Chondrocyte (in vitro differentiated cells): ENCODE results near the gene DLGAP4. TPM values are rescaled to one million over a fixed set of nuclear protein-coding genes. Genes with fewer than 3 reads are reported as not detected.

ENCODE experiments used
- DNase-seq: peaks from one replicate; pipeline ENCODE4 v3.0.0; 2021; ENCODE audit warnings: mixed read lengths, low spot score
- H3K27ac Mint-ChIP-seq: one replicate; pipeline ENCODE4 v1.8.0; 2021; ENCODE audit warnings: mild to moderate bottlenecking, moderate library complexity, mixed read lengths; ENCODE audit not compliant: unreplicated experiment
- H3K27me3 Mint-ChIP-seq: 2 replicates; pipeline ENCODE4 v1.8.0; 2021; ENCODE audit warnings: low read depth, mixed read lengths
- H3K36me3 Mint-ChIP-seq: 2 replicates; pipeline ENCODE4 v1.8.0; 2021; ENCODE audit warnings: low read depth, mixed read lengths
- H3K4me1 Mint-ChIP-seq: 2 replicates; pipeline ENCODE4 v1.8.0; 2021; ENCODE audit warnings: low read depth, mild to moderate bottlenecking, mixed read lengths
- H3K4me3 Mint-ChIP-seq: one replicate; pipeline ENCODE4 v1.8.0; 2021; ENCODE audit warnings: mild to moderate bottlenecking, moderate library complexity, mixed read lengths; ENCODE audit not compliant: unreplicated experiment
- H3K9me3 Mint-ChIP-seq: 2 replicates; pipeline ENCODE4 v1.8.0; 2021; ENCODE audit warnings: low read depth, mixed read lengths
- CTCF ChIP-seq: fragments of 200-600 bp; sonication (generic); IDR thresholded peaks from 2 replicates; pipeline ENCODE4 v1.5.0; 2021; ENCODE audit warnings: antibody characterized with exemption, mild to moderate bottlenecking, moderate library complexity
- total RNA-seq: library from RNA; stranded (reverse); gene quantifications from 3 replicates; pipeline ENCODE4 v1.2.1, GENCODE V29; 2021

DLGAP4 gene
- total RNA-seq, 1 donor from 2014 or later = 161 TPM

GRCh38 chr20:36565520-36565919 is 259.4 kb downstream of the DLGAP4 start:
- H3K36me3 Mint-ChIP-seq = peaks cover 4% of the 10 kb centered on the region
- TF ChIP-seq CTCF = no peak
- peaks cover 9% of the 10 kb centered on the region for H3K4me1 Mint-ChIP-seq
- H3K27ac Mint-ChIP-seq = no peak overlapping the region
- H3K9me3 Mint-ChIP-seq = peaks cover 6% of the 10 kb centered on the region
- no peak for DNase-seq
- peaks cover 1% of the 10 kb centered on the region for H3K27me3 Mint-ChIP-seq
- no peak overlapping the region for H3K4me3 Mint-ChIP-seq

- no peak overlapping the region for H3K4me3 Mint-ChIP-seq
- no peak for DNase-seq
- peaks cover 3% of the 10 kb centered on the region for H3K9me3 Mint-ChIP-seq
- H3K27ac Mint-ChIP-seq = no peak overlapping the region
- no peak for TF ChIP-seq CTCF
- peaks cover 2% of the 10 kb centered on the region for H3K36me3 Mint-ChIP-seq
- peaks cover 20% of the 10 kb centered on the region for H3K4me1 Mint-ChIP-seq
- no peaks in the 10 kb centered on the region for H3K27me3 Mint-ChIP-seq
Observed at GRCh38 chr20:36569847-36570429, 263.8 kb downstream of the DLGAP4 start.

- Mint-ChIP-seq H3K36me3 (no peaks in the 10 kb centered on the region), H3K27ac (peak overlapping the region; percentile 93), H3K4me1 (peaks cover 32% of the 10 kb centered on the region), H3K27me3 (no peaks in the 10 kb centered on the region), H3K9me3 (no peaks in the 10 kb centered on the region), H3K4me3 (peak overlapping the region; percentile 68)
- TF ChIP-seq CTCF = no peak
- no peak for DNase-seq
Observed at GRCh38 chr20:36571564-36572504, 265.7 kb downstream of the DLGAP4 start.

GRCh38 chr20:36572701-36573102 is 266.6 kb downstream of the DLGAP4 start:
- TF ChIP-seq CTCF = no peak
- DNase-seq = no peak
- H3K27me3 Mint-ChIP-seq = no peaks in the 10 kb centered on the region

GRCh38 chr20:36573103-36573797 is 267.1 kb downstream of the DLGAP4 start, which contains the start of gene TGIF2:
TSS of gene TGIF2 (plus strand) at chr20:36573597. CDS start at chr20:36578775, 5,178 bp downstream.
- H3K9me3 Mint-ChIP-seq = no peaks in the 10 kb centered on the region
- TF ChIP-seq CTCF = no peak
- H3K27me3 Mint-ChIP-seq = no peaks in the 10 kb centered on the region
- peak within 1 kb of the TSS; percentile 83 for H3K4me3 Mint-ChIP-seq
- peaks cover 32% of the 10 kb centered on the region for H3K4me1 Mint-ChIP-seq
- peak within 1 kb of the TSS; percentile 93 for H3K27ac Mint-ChIP-seq
- no peaks in the 10 kb centered on the region for H3K36me3 Mint-ChIP-seq
- peak; percentile 92 for DNase-seq

More at GRCh38 chr20:36572701-36573102, 266.6 kb downstream of the DLGAP4 start:
- H3K27ac Mint-ChIP-seq = peak overlapping the region; percentile 93
- no peaks in the 10 kb centered on the region for H3K36me3 Mint-ChIP-seq
- peak overlapping the region; percentile 68 for H3K4me3 Mint-ChIP-seq
- H3K4me1 Mint-ChIP-seq = peaks cover 32% of the 10 kb centered on the region
- no peaks in the 10 kb centered on the region for H3K9me3 Mint-ChIP-seq
